ENCODE data around the gene C22orf31. TPM values are rescaled to one million over a fixed set of nuclear protein-coding genes. Genes with fewer than 3 reads are reported as not detected.

C22orf31 gene
- total RNA-seq, 1 donor from 2014 or later: not detected

- TF ChIP-seq, protein P1, sequence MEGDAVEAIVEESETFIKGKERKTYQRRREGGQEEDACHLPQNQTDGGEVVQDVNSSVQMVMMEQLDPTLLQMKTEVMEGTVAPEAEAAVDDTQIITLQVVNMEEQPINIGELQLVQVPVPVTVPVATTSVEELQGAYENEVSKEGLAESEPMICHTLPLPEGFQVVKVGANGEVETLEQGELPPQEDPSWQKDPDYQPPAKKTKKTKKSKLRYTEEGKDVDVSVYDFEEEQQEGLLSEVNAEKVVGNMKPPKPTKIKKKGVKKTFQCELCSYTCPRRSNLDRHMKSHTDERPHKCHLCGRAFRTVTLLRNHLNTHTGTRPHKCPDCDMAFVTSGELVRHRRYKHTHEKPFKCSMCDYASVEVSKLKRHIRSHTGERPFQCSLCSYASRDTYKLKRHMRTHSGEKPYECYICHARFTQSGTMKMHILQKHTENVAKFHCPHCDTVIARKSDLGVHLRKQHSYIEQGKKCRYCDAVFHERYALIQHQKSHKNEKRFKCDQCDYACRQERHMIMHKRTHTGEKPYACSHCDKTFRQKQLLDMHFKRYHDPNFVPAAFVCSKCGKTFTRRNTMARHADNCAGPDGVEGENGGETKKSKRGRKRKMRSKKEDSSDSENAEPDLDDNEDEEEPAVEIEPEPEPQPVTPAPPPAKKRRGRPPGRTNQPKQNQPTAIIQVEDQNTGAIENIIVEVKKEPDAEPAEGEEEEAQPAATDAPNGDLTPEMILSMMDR (conservative IDR thresholded peaks at IDR 0.05; ENCODE audit: low read depth, low read length): no peak
- H3K4me3 ChIP-seq (ENCODE audit: low read depth, low read length): no peak overlapping the region
- DNase-seq (ENCODE audit: low read depth): no peak
Observed at GRCh38 chr22:29069463-29069862, 7.8 kb upstream of the C22orf31 start.

DNA sequence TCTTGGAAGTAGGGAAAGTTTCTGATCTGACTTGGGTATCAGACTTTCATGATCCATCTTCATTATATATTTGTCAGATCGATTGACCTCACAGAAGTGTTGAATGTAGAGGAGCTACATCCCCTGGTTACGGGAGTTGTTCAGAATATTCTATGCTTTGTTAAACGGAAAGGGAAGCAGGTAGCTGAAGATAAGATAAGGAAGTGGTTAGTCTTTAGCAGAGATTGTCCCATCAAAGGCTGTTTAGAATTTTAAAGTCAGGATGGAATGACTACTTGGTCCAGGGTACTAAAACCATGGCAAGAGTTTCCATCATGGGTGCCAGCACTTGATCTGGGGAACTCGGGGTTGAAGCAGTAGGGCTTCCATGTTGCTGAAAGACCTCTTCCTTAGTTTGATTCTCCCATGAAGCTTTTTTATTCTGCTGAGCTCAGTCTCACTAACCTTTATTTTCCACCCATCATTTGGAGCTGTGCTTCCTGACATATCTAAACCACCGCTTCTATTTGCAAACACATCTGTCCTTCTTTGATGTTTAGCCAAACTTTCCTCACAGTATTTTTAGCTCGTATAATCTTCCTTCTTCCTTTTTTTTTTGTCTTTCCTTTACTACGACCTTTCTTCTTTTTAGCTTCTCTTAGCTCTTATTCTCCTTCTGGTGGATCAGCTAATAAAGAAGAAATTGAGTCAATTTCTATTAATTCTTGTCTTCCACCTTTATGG, 4.0 kb upstream of the C22orf31 start:
- DNase-seq (ENCODE audit: low read depth): no peak
- no peak overlapping the region for H3K4me3 ChIP-seq (ENCODE audit: low read depth, low read length)
- TF ChIP-seq, protein P1 (conservative IDR thresholded peaks at IDR 0.05; ENCODE audit: low read depth, low read length): no peak

DNA sequence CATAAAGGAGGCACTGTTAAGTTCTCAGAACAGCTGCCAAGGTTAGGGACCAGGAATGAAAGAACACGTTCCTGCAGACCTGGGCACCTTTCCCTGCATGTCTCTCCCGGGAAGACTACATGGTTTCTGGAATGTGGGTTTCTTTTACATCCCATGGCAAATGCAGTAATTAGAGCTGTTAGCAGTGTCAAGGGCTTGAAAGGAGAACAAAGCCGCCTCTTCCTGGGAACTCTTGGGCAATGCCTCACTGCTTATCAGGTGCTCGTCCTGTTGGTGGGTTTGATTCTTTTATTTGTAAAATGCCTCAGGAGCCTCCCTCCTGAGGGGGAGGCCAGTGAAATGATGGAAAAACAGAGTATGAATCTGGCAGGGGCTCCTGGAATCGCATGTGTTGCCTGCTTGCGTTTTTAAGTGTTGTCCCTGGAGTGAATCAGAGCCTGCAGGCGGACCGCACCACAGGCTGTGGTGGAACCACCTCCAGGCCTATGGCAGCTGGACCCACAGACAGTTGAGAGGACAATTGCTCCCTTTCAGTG, 723 bp upstream of the C22orf31 start:
- DNase-seq (ENCODE audit: low read depth): no peak
- TF ChIP-seq, protein P1 (conservative IDR thresholded peaks at IDR 0.05; ENCODE audit: low read depth, low read length): no peak
- no peak overlapping the region for H3K4me3 ChIP-seq (ENCODE audit: low read depth, low read length)

- DNase-seq (ENCODE audit: low read depth): no peak
- TF ChIP-seq, protein P1 (conservative IDR thresholded peaks at IDR 0.05; ENCODE audit: low read depth, low read length): no peak
- H3K4me3 ChIP-seq (ENCODE audit: low read depth, low read length): no peak overlapping the region
Observed at GRCh38 chr22:29060931-29061330, 700 bp downstream of the C22orf31 start.

DNA sequence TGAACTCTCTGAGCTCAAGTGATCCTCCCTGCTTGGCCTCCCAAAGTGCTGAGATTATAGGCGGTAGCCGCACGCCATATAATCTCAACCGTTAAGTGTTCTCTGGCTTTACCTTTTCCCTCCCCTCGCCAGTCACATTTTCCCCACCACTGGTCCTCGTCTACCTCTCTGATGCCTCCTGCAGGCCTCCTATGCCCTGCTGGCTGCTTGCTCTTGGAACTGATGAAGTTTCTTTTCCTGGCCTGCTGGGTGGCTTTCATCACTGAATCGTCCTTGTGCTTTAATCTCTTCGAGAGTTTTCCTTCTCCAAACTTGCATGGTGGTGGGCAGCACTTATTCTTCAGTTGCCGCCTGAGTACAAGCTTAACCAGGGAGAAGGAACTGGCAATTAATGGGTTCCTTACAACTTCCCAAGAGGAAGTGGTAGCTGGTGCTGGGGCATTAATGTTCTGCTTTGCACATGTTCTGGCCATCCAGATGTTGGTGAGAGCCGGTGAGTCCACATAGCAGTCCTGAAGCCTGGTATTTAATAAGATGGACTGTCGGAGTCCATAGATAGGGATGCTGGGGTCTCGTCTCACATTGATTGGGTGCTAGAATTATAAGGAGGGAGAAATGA, 1.3 kb downstream of the C22orf31 start:
- DNase-seq (ENCODE audit: low read depth): no peak
- TF ChIP-seq, protein P1 (conservative IDR thresholded peaks at IDR 0.05; ENCODE audit: low read depth, low read length): peak; percentile 24
- no peak overlapping the region for H3K4me3 ChIP-seq (ENCODE audit: low read depth, low read length)

DNA sequence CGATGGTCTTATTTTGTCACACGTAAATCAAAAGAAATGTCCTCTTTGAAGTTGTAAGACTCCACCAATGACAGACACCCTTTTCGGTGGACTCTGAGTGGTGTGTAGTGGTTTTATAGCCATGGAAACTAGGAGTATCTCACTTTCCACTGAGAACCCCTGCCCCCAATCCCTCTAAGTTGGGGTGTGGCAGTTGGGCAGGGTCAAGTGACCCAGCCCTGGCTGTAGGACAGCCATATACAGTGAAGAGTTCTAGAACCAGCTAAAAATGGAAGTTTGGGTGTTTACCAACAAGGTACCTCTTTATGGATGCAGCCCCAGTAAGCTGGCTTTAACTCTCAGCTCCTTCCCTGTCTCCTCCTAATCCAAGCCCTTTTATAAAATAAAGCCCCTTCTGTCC, 5.2 kb downstream of the C22orf31 start:
- TF ChIP-seq, protein P1 (conservative IDR thresholded peaks at IDR 0.05; ENCODE audit: low read depth, low read length): no peak
- no peak for DNase-seq (ENCODE audit: low read depth)
- no peak overlapping the region for H3K4me3 ChIP-seq (ENCODE audit: low read depth, low read length)
